Thoracic aorta (tissue), 2 donors: ENCODE results near the gene B9D2. TPM values are rescaled to one million over a fixed set of nuclear protein-coding genes. Genes with fewer than 3 reads are reported as not detected.
A peak's percentile ranks its signal among the peaks of the same experiment; 100 is the strongest.

Source experiments
- ATAC-seq: fragments of 150-250 bp; one replicate; pipeline ENCODE4 v1.8.0; 2017; ENCODE audit warnings: low read depth; ENCODE audit not compliant: insufficient number of reproducible peaks, low FRiP score
- DNase-seq: peaks from one replicate; pipeline ENCODE4 v3.0.0-alpha.2; 2020; ENCODE audit warnings: low spot score
- H3K27ac ChIP-seq, 2 donors: fragments of 200-600 bp; sonication (generic); 1 replicate in 1 of 2; 2 replicates in 1 of 2; pipeline ENCODE4 v1.5.1; 2016; ENCODE audit warnings: mild to moderate bottlenecking in 2 of 2, moderate library complexity in 2 of 2
- H3K27me3 ChIP-seq: fragments of 200-600 bp; sonication (generic); replicated peaks from 2 replicates; pipeline ENCODE4 v1.6.0; 2016; ENCODE audit warnings: mild to moderate bottlenecking; ENCODE audit not compliant: insufficient read depth
- H3K36me3 ChIP-seq: fragments of 200-600 bp; sonication (generic); one replicate; pipeline ENCODE4 v1.5.1; 2016
- H3K4me1 ChIP-seq, 2 donors: fragments of 200-600 bp; sonication (generic); 1 replicate in 1 of 2; 2 replicates in 1 of 2; pipeline versions ENCODE4 v1.5.1 to v1.6.0; 2016; ENCODE audit warnings: low read depth in 2 of 2, mild to moderate bottlenecking in 1 of 2; ENCODE audit not compliant: control insufficient read depth in 1 of 2
- H3K4me3 ChIP-seq: fragments of 200-600 bp; sonication (generic); 2 replicates; pipeline ENCODE4 v1.5.1; 2016; ENCODE audit warnings: mild to moderate bottlenecking
- H3K9me3 ChIP-seq: fragments of 200-600 bp; sonication (generic); 2 replicates; pipeline ENCODE4 v1.5.1; 2016
- total RNA-seq, 2 donors: library from RNA; depleted of rRNA; stranded (reverse); fragments of >200 nt; gene quantifications; one replicate each; pipeline versions ENCODE4 v1.1.0 to v1.2.3, GENCODE V29; 2016
- TF ChIP-seq, protein P1 (sequence below): fragments of 200-600 bp; sonication (generic); IDR thresholded peaks from one replicate; pipeline ENCODE4 v1.5.1; 2019; ENCODE audit warnings: antibody characterized with exemption

B9D2 gene
- total RNA-seq, 2 donors from 2014 or later: 1.2 to 4.0 TPM

DNA sequence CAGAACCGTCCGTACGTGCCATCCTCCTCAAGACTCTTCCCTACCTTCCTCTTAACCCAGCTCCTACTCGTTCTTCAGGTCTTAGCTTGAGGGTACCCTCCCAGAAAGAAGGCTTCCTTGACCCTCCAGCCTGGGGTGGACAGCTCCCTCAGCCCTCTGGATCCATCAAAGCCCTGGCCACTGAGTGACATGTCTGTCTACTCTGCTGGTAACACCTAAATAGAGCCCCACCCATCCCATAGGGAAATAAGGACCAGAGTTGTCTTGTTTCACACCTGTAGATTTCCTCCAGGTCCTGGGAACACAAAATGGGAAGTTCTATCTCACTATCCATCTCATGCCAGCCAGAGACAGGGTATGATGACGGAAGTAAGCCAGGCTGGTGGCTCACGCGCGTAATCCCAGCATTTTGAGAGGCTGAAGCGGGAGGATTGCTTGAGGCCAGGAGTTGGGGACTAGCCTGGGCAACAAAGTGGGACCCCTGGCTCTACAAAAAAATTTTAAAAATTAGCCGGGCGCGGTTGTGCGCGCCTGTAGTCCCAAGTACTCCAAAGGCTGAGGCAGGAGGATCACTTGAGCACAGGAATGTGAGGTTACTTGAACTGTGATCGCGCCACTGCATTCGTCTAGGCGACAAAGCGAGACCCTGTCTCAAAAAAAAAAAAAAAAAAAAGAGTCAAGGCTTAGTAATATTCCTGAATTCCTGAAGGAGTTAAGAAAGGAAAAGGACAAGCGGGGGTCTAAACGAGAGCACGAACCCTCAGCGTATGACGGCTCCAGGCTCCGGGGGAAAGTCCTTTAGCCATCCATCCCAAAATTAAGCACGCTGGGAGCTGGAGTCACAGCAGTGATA lies 54.5 kb downstream of the B9D2 start:
- TF ChIP-seq, protein P1, sequence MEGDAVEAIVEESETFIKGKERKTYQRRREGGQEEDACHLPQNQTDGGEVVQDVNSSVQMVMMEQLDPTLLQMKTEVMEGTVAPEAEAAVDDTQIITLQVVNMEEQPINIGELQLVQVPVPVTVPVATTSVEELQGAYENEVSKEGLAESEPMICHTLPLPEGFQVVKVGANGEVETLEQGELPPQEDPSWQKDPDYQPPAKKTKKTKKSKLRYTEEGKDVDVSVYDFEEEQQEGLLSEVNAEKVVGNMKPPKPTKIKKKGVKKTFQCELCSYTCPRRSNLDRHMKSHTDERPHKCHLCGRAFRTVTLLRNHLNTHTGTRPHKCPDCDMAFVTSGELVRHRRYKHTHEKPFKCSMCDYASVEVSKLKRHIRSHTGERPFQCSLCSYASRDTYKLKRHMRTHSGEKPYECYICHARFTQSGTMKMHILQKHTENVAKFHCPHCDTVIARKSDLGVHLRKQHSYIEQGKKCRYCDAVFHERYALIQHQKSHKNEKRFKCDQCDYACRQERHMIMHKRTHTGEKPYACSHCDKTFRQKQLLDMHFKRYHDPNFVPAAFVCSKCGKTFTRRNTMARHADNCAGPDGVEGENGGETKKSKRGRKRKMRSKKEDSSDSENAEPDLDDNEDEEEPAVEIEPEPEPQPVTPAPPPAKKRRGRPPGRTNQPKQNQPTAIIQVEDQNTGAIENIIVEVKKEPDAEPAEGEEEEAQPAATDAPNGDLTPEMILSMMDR: no peak
- no peaks in the 10 kb centered on the region for H3K27me3 ChIP-seq
- H3K36me3 ChIP-seq: peaks cover 31% of the 10 kb centered on the region
- DNase-seq: no peak
- ATAC-seq: no peak
- peaks cover 21 to 43% of the 10 kb centered on the region in 2 donors for H3K4me1 ChIP-seq
- peak overlapping the region; percentile 81 for H3K4me3 ChIP-seq
- H3K27ac ChIP-seq: peak overlapping the region; percentile 88 to 97
- H3K9me3 ChIP-seq: no peaks in the 10 kb centered on the region

DNA sequence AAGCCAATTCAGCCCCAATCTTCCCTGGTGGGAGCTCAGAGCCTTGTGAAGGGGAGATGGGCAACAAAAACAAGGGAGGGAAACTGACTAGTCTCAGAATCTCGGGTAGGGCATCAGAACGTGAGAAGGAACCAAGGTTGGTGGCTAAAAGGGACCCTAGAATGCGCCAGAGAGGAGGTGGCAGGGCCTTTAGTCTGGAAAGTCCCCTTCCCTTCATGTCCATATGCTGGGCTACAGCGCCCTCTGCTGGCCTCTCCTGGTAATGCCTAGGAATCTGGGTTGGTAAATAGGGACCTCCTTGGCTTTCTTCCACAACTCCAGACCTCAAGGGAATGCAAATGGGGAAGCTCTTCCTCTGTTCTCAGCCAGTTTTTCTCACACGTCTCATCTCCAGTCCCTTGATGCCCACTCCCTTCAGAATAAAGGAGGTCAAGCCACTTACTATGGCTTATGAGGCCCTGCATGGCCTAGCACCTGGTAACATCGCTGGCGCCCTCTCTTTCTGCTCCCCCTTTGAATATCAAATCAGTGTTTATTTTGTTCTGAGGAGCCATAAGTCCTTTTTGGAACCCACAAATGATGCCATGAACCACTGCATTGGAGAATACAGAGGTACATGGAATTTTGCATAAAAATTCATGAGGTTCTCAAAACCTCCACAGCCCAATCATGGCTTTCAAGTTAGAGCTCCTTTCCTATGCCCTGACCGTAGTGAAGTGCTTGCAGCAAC lies 55.3 kb downstream of the B9D2 start:
- Histone ChIP-seq H3K36me3 (peaks cover 38% of the 10 kb centered on the region), H3K9me3 (no peaks in the 10 kb centered on the region), H3K27me3 (no peaks in the 10 kb centered on the region), H3K27ac (peak overlapping the region; percentile 88 to 97), H3K4me3 (peak overlapping the region; percentile 81), H3K4me1 (peaks cover 21 to 43% of the 10 kb centered on the region in 2 donors)
- TF ChIP-seq, protein P1: peak; percentile 97
- DNase-seq: peak; percentile 91
- ATAC-seq: peak; percentile 43

GRCh38 chr19:41307954-41308449 lies 55.9 kb downstream of the B9D2 start:
- TF ChIP-seq, protein P1: no peak
- Histone ChIP-seq H3K9me3 (no peaks in the 10 kb centered on the region), H3K4me1 (peaks cover 21 to 43% of the 10 kb centered on the region in 2 donors), H3K27me3 (no peaks in the 10 kb centered on the region), H3K27ac (peak overlapping the region; percentile 59 to 97), H3K36me3 (peaks cover 41% of the 10 kb centered on the region), H3K4me3 (no peak overlapping the region)
- no peak for DNase-seq
- ATAC-seq: no peak

DNA sequence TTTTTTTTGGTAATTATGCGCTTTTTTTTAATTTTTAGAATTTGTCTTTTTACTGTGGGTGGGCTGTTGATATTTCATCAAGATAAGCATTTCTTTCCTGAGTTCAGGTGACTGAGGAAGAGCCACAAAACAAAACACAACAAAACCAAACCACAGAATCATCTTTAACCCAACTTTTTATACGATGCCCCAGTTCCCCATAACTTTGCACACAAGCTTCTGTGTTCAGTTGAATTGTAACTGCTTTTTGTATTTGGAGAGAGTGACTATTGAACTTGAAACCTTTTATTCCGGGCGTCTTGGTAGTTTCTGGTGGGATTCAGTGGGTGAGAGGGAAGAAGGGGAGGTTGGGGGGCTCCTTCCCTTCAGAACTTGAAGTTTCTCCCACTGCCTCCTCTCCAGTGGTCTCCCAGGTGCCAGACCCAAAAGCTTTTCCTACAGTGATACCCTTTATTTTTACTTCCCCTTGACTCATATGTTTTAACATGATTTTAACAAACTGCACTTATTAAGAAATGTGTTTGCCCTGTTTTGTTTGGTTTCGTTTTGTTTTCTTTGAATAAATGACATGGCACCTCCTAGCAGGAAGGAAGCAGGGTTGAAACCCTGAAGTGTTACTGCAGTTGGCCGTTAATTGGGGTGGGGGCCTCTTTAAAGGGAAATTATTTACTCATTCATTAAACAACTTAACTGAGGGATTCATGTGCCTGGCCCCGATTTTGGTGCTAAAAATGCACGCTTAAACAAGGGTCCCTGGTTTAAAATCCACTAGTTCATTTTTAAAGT lies 56.7 kb downstream of the B9D2 start:
- Histone ChIP-seq H3K4me3 (no peak overlapping the region), H3K27me3 (no peaks in the 10 kb centered on the region), H3K9me3 (no peaks in the 10 kb centered on the region), H3K4me1 (peaks cover 21 to 36% of the 10 kb centered on the region in 2 donors), H3K36me3 (peaks cover 43% of the 10 kb centered on the region), H3K27ac (peak overlapping the region in 1 of 2 donors; percentile 97)
- ATAC-seq (no peak), DNase-seq (no peak)
- TF ChIP-seq, protein P1: no peak
